ENCODE data around the gene CEP20.

Gene CEP20

GRCh38 chr16:15891508-15891907, 3.1 kb upstream of the CEP20 start:
- peaks cover 9% of the 10 kb centered on the region for H3K4me1 ChIP-seq (ENCODE audit: insufficient read depth, low read length)
- H3K27me3 ChIP-seq (ENCODE audit: insufficient read depth, low read length), result peaks cover 3% of the 10 kb centered on the region
- no peaks in the 10 kb centered on the region for H3K36me3 ChIP-seq (ENCODE audit: insufficient read depth, low read length)
- H2AFZ ChIP-seq (ENCODE audit: low read depth, low read length), result no peak overlapping the region
- no peak overlapping the region for H3K4me3 ChIP-seq (ENCODE audit: low read length)
- H3K9me3 ChIP-seq (ENCODE audit: low read length), result no peaks in the 10 kb centered on the region

GRCh38 chr16:15887283-15887682, 1.1 kb downstream of the CEP20 start:
- no peak overlapping the region for H2AFZ ChIP-seq (ENCODE audit: low read depth, low read length)
- H3K36me3 ChIP-seq (ENCODE audit: insufficient read depth, low read length), result peaks cover 12% of the 10 kb centered on the region
- peaks cover 2% of the 10 kb centered on the region for H3K27me3 ChIP-seq (ENCODE audit: insufficient read depth, low read length)
- H3K4me1 ChIP-seq (ENCODE audit: insufficient read depth, low read length), result peaks cover 9% of the 10 kb centered on the region
- H3K4me3 ChIP-seq (ENCODE audit: low read length), result peak overlapping the region; percentile 94
- no peaks in the 10 kb centered on the region for H3K9me3 ChIP-seq (ENCODE audit: low read length)

GRCh38 chr16:15886078-15886477, 2.3 kb downstream of the CEP20 start:
- Histone ChIP-seq H2AFZ (ENCODE audit: low read depth, low read length) (no peak overlapping the region), H3K27me3 (ENCODE audit: insufficient read depth, low read length) (no peaks in the 10 kb centered on the region), H3K4me3 (ENCODE audit: low read length) (no peak overlapping the region), H3K36me3 (ENCODE audit: insufficient read depth, low read length) (peaks cover 23% of the 10 kb centered on the region), H3K4me1 (ENCODE audit: insufficient read depth, low read length) (peaks cover 9% of the 10 kb centered on the region), H3K9me3 (ENCODE audit: low read length) (peaks cover 2% of the 10 kb centered on the region)

- H3K4me1 ChIP-seq (ENCODE audit: insufficient read depth, low read length), result peaks cover 9% of the 10 kb centered on the region
- peaks cover 2% of the 10 kb centered on the region for H3K9me3 ChIP-seq (ENCODE audit: low read length)
- H3K4me3 ChIP-seq (ENCODE audit: low read length), result no peak overlapping the region
- no peaks in the 10 kb centered on the region for H3K27me3 ChIP-seq (ENCODE audit: insufficient read depth, low read length)
- H3K36me3 ChIP-seq (ENCODE audit: insufficient read depth, low read length), result peaks cover 23% of the 10 kb centered on the region
- H2AFZ ChIP-seq (ENCODE audit: low read depth, low read length), result no peak overlapping the region
Measured at GRCh38 chr16:15885560-15886001, 2.8 kb downstream of the CEP20 start.

- Histone ChIP-seq H2AFZ (ENCODE audit: low read depth, low read length) (no peak overlapping the region), H3K9me3 (ENCODE audit: low read length) (peaks cover 2% of the 10 kb centered on the region), H3K4me1 (ENCODE audit: insufficient read depth, low read length) (peaks cover 8% of the 10 kb centered on the region), H3K4me3 (ENCODE audit: low read length) (no peak overlapping the region), H3K36me3 (ENCODE audit: insufficient read depth, low read length) (peaks cover 30% of the 10 kb centered on the region), H3K27me3 (ENCODE audit: insufficient read depth, low read length) (no peaks in the 10 kb centered on the region)
Measured at GRCh38 chr16:15882563-15882962, 5.8 kb downstream of the CEP20 start.

- Histone ChIP-seq H3K4me3 (ENCODE audit: low read length) (no peak overlapping the region), H2AFZ (ENCODE audit: low read depth, low read length) (no peak overlapping the region), H3K9me3 (ENCODE audit: low read length) (peaks cover 2% of the 10 kb centered on the region), H3K4me1 (ENCODE audit: insufficient read depth, low read length) (peaks cover 2% of the 10 kb centered on the region), H3K36me3 (ENCODE audit: insufficient read depth, low read length) (peaks cover 33% of the 10 kb centered on the region), H3K27me3 (ENCODE audit: insufficient read depth, low read length) (no peaks in the 10 kb centered on the region)
Measured at GRCh38 chr16:15881794-15882379, 6.5 kb downstream of the CEP20 start.

- Histone ChIP-seq H3K36me3 (ENCODE audit: insufficient read depth, low read length) (peaks cover 39% of the 10 kb centered on the region), H3K4me3 (ENCODE audit: low read length) (no peak overlapping the region)
Measured at GRCh38 chr16:15880434-15881308, 7.7 kb downstream of the CEP20 start.

GRCh38 chr16:15879255-15879811, 9.1 kb downstream of the CEP20 start:
- Histone ChIP-seq H3K27me3 (ENCODE audit: insufficient read depth, low read length) (no peaks in the 10 kb centered on the region), H2AFZ (ENCODE audit: low read depth, low read length) (no peak overlapping the region), H3K4me1 (ENCODE audit: insufficient read depth, low read length) (peaks cover 2% of the 10 kb centered on the region), H3K9me3 (ENCODE audit: low read length) (peaks cover 2% of the 10 kb centered on the region), H3K4me3 (ENCODE audit: low read length) (no peak overlapping the region), H3K36me3 (ENCODE audit: insufficient read depth, low read length) (peaks cover 39% of the 10 kb centered on the region)

More at GRCh38 chr16:15880434-15881308, 7.7 kb downstream of the CEP20 start:
- Histone ChIP-seq H3K27me3 (ENCODE audit: insufficient read depth, low read length) (no peaks in the 10 kb centered on the region), H3K9me3 (ENCODE audit: low read length) (peaks cover 2% of the 10 kb centered on the region), H2AFZ (ENCODE audit: low read depth, low read length) (no peak overlapping the region), H3K4me1 (ENCODE audit: insufficient read depth, low read length) (peaks cover 2% of the 10 kb centered on the region)

GRCh38 chr16:15876503-15876902, 11.9 kb downstream of the CEP20 start:
- H3K4me1 ChIP-seq (ENCODE audit: insufficient read depth, low read length), result peaks cover 2% of the 10 kb centered on the region
- H3K4me3 ChIP-seq (ENCODE audit: low read length), result no peak overlapping the region
- peaks cover 32% of the 10 kb centered on the region for H3K36me3 ChIP-seq (ENCODE audit: insufficient read depth, low read length)
- no peaks in the 10 kb centered on the region for H3K9me3 ChIP-seq (ENCODE audit: low read length)
- H3K27me3 ChIP-seq (ENCODE audit: insufficient read depth, low read length), result no peaks in the 10 kb centered on the region
- no peak overlapping the region for H2AFZ ChIP-seq (ENCODE audit: low read depth, low read length)

GRCh38 chr16:15874745-15875314, 13.6 kb downstream of the CEP20 start:
- Histone ChIP-seq H3K27me3 (ENCODE audit: insufficient read depth, low read length) (no peaks in the 10 kb centered on the region), H3K4me3 (ENCODE audit: low read length) (no peak overlapping the region), H3K36me3 (ENCODE audit: insufficient read depth, low read length) (peaks cover 39% of the 10 kb centered on the region), H3K4me1 (ENCODE audit: insufficient read depth, low read length) (no peaks in the 10 kb centered on the region), H3K9me3 (ENCODE audit: low read length) (no peaks in the 10 kb centered on the region), H2AFZ (ENCODE audit: low read depth, low read length) (no peak overlapping the region)

- Histone ChIP-seq H3K9me3 (ENCODE audit: low read length) (no peaks in the 10 kb centered on the region), H3K4me3 (ENCODE audit: low read length) (no peak overlapping the region), H3K27me3 (ENCODE audit: insufficient read depth, low read length) (no peaks in the 10 kb centered on the region), H2AFZ (ENCODE audit: low read depth, low read length) (no peak overlapping the region), H3K36me3 (ENCODE audit: insufficient read depth, low read length) (peaks cover 41% of the 10 kb centered on the region), H3K4me1 (ENCODE audit: insufficient read depth, low read length) (no peaks in the 10 kb centered on the region)
Measured at GRCh38 chr16:15873737-15874136, 14.7 kb downstream of the CEP20 start.

- no peaks in the 10 kb centered on the region for H3K9me3 ChIP-seq (ENCODE audit: low read length)
- H2AFZ ChIP-seq (ENCODE audit: low read depth, low read length), result no peak overlapping the region
- peaks cover 41% of the 10 kb centered on the region for H3K36me3 ChIP-seq (ENCODE audit: insufficient read depth, low read length)
- H3K4me3 ChIP-seq (ENCODE audit: low read length), result no peak overlapping the region
- no peaks in the 10 kb centered on the region for H3K4me1 ChIP-seq (ENCODE audit: insufficient read depth, low read length)
- no peaks in the 10 kb centered on the region for H3K27me3 ChIP-seq (ENCODE audit: insufficient read depth, low read length)
Measured at GRCh38 chr16:15873301-15873700, 15.1 kb downstream of the CEP20 start.

GRCh38 chr16:15870011-15870410, 18.4 kb downstream of the CEP20 start:
- Histone ChIP-seq H3K36me3 (ENCODE audit: insufficient read depth, low read length) (peaks cover 46% of the 10 kb centered on the region), H3K4me3 (ENCODE audit: low read length) (no peak overlapping the region), H2AFZ (ENCODE audit: low read depth, low read length) (no peak overlapping the region), H3K4me1 (ENCODE audit: insufficient read depth, low read length) (no peaks in the 10 kb centered on the region), H3K27me3 (ENCODE audit: insufficient read depth, low read length) (no peaks in the 10 kb centered on the region), H3K9me3 (ENCODE audit: low read length) (no peaks in the 10 kb centered on the region)
